HCT116 (cell line): ENCODE measurements around the gene CYB5D1. TPM values are rescaled to one million over a fixed set of nuclear protein-coding genes. Genes with fewer than 3 reads are reported as not detected.

Experiments used
- ATAC-seq: fragments of 200-7000 bp; cut with Tn5 transposase; 2 replicates; pipeline ENCODE4 v1.9.1; 2020; ENCODE audit warnings: mild to moderate bottlenecking, moderate library complexity
- BruUV-seq: library from RNA; stranded (reverse); fragments of 400-500 nt; replicated peaks from 2 replicates; lab custom pipeline; 2021; lab: Mats Ljungman, UMichigan
- CTCF ChIA-PET: fragments of 300-600 bp; sonication (Branson Sonifier 250); formaldehyde crosslinking; loops from one replicate; lab custom pipeline; 2021; ENCODE audit warnings: antibody characterized with exemption; lab: Charles Lee
- POLR2A ChIA-PET: fragments of 300-600, 350-600 bp; sonication (Branson Sonifier 250); formaldehyde crosslinking; loops from one replicate; lab custom pipeline; 2021; ENCODE audit warnings: antibody characterized with exemption; lab: Charles Lee
- RAD21 ChIA-PET, 2 experiments: fragments of 300-600 bp; sonication (Branson Sonifier 250); formaldehyde crosslinking; loops; one replicate each; lab custom pipeline; 2023; ENCODE audit warnings: low total read pairs in 2 of 2; ENCODE audit not compliant: uncharacterized antibody in 2 of 2, unreplicated experiment in 2 of 2, low non-redundant PET in 1 of 2; lab: Charles Lee
- DNase-seq: peaks from one replicate; pipeline ENCODE4 v3.0.0-alpha.2; 2010; ENCODE audit warnings: low read depth, low spot score
- H2AFZ ChIP-seq: fragments of 200-600 bp; shearing (Covaris generic), sonication (generic); 2 replicates; pipeline ENCODE4 v1.6.1; 2017; ENCODE audit warnings: low read depth, mixed run types, mixed read lengths, antibody characterized with exemption, low read length; ENCODE audit not compliant: poor library complexity, severe bottlenecking
- H3K27ac ChIP-seq: 2 replicates; pipeline ENCODE4 v1.5.1; 2012; ENCODE audit warnings: low read depth, low read length
- H3K27me3 ChIP-seq: fragments of 200-600 bp; sonication (generic); 2 replicates; pipeline ENCODE4 v1.6.1; 2016; ENCODE audit warnings: mixed run types, low read length, mixed read lengths; ENCODE audit not compliant: insufficient read depth
- H3K36me3 ChIP-seq, 2 experiments: fragments of 200-500 bp in 1 of 2; fragments of 200-600 bp in 1 of 2; sonication (Bioruptor generic) in 1 of 2; sonication (generic) in 1 of 2; 2 replicates each; pipeline versions ENCODE4 v1.5.1 to v1.6.1; 2014 to 2016; ENCODE audit warnings: low read length in 2 of 2, inconsistent platforms in 1 of 2, mixed read lengths in 1 of 2, mixed run types in 1 of 2; ENCODE audit not compliant: insufficient read depth in 2 of 2, control insufficient read depth in 1 of 2
- H3K4me1 ChIP-seq, 2 experiments: fragments of 200-600 bp in 1 of 2; sonication (generic) in 1 of 2; 2 replicates each; pipeline versions ENCODE4 v1.5.1 to v1.6.1; 2012 to 2017; ENCODE audit warnings: low read length in 2 of 2, inconsistent platforms in 1 of 2, mild to moderate bottlenecking in 1 of 2, mixed read lengths in 1 of 2, mixed run types in 1 of 2, moderate library complexity in 1 of 2; ENCODE audit not compliant: insufficient read depth in 2 of 2, control insufficient read depth in 1 of 2
- H3K4me2 ChIP-seq: fragments of 200-600 bp; sonication (generic); 2 replicates; pipeline ENCODE4 v1.6.1; 2017; ENCODE audit warnings: mixed run types, low read length, mixed read lengths
- H3K4me3 ChIP-seq, 2 experiments: fragments of 200-600 bp in 1 of 2; sonication (generic) in 1 of 2; replicated peaks in 1 of 2; 2 replicates each; pipeline ENCODE4 v1.5.1; 2011 to 2016; ENCODE audit warnings: low read length in 2 of 2, control low read depth in 1 of 2, low read depth in 1 of 2, mild to moderate bottlenecking in 1 of 2, mixed read lengths in 1 of 2, mixed run types in 1 of 2
- H3K79me2 ChIP-seq: fragments of 200-600 bp; sonication (generic); 2 replicates; pipeline ENCODE4 v1.6.1; 2017; ENCODE audit warnings: mild to moderate bottlenecking, mixed run types, low read length, moderate library complexity, mixed read lengths; ENCODE audit not compliant: insufficient read depth
- H3K9ac ChIP-seq: fragments of 200-600 bp; sonication (generic); 2 replicates; pipeline ENCODE4 v1.6.1; 2016; ENCODE audit warnings: low read length, mixed read lengths
- H3K9me2 ChIP-seq: fragments of 200-600 bp; sonication (generic), shearing (Covaris generic); 2 replicates; pipeline ENCODE4 v1.6.1; 2017; ENCODE audit warnings: mixed run types, mild to moderate bottlenecking, moderate library complexity; ENCODE audit not compliant: insufficient read depth
- H3K9me3 ChIP-seq, 2 experiments: fragments of 200-500 bp in 1 of 2; fragments of 200-600 bp in 1 of 2; sonication (Bioruptor generic) in 1 of 2; sonication (generic) in 1 of 2; 2 replicates each; pipeline ENCODE4 v1.6.1; 2014 to 2017; ENCODE audit warnings: low read length in 2 of 2, mixed read lengths in 2 of 2, inconsistent platforms in 1 of 2, low read depth in 1 of 2, mild to moderate bottlenecking in 1 of 2, mixed run types in 1 of 2, moderate library complexity in 1 of 2; ENCODE audit not compliant: control insufficient read depth in 1 of 2, insufficient read depth in 1 of 2
- H4K20me1 ChIP-seq: fragments of 200-600 bp; sonication (generic), shearing (Covaris generic); 2 replicates; pipeline ENCODE4 v1.6.1; 2017; ENCODE audit warnings: mixed run types, mild to moderate bottlenecking, moderate library complexity; ENCODE audit not compliant: insufficient read depth
- CBX3 ChIP-seq: IDR thresholded peaks from 2 replicates; pipeline ENCODE4 v1.6.1; 2012; ENCODE audit warnings: low read depth
- ELF1 ChIP-seq: IDR thresholded peaks from 2 replicates; pipeline ENCODE4 v1.6.1; 2012; ENCODE audit warnings: low read depth, borderline replicate concordance
- EZH2 ChIP-seq: fragments of 200-600 bp; sonication (generic); IDR thresholded peaks from 2 replicates; pipeline ENCODE4 v1.6.1; 2017; ENCODE audit warnings: antibody characterized with exemption, mixed run types
- EZH2phosphoT487 ChIP-seq: fragments of 200-600 bp; IDR thresholded peaks from 2 replicates; pipeline ENCODE4 v1.6.1; 2018; ENCODE audit warnings: antibody characterized with exemption, borderline replicate concordance
- POLR2A ChIP-seq: IDR thresholded peaks from 2 replicates; pipeline ENCODE4 v1.7.0; 2011; ENCODE audit warnings: borderline replicate concordance; ENCODE audit not compliant: insufficient read depth, insufficient read length; ENCODE audit errors: extremely low read depth
- RAD21 ChIP-seq: IDR thresholded peaks from 2 replicates; pipeline ENCODE4 v1.6.1; 2012; ENCODE audit warnings: low read depth, mild to moderate bottlenecking
- REST ChIP-seq: IDR thresholded peaks from 2 replicates; pipeline ENCODE4 v1.6.1; 2012; ENCODE audit warnings: low read depth
- SIN3A ChIP-seq: IDR thresholded peaks from 2 replicates; pipeline ENCODE4 v1.6.1; 2012; ENCODE audit warnings: low read depth
- SP1 ChIP-seq: IDR thresholded peaks from 2 replicates; pipeline ENCODE4 v1.6.1; 2012; ENCODE audit warnings: low read depth
- SRF ChIP-seq: IDR thresholded peaks from 2 replicates; pipeline ENCODE4 v1.6.1; 2012; ENCODE audit warnings: low read depth
- YY1 ChIP-seq: IDR thresholded peaks from 2 replicates; pipeline ENCODE4 v1.6.1; 2011; ENCODE audit warnings: low read length, low read depth, moderate library complexity, mild to moderate bottlenecking; ENCODE audit not compliant: insufficient replicate concordance; ENCODE audit errors: extremely low read depth
- ZFX ChIP-seq: fragments of 450-650 bp; IDR thresholded peaks from 2 replicates; pipeline ENCODE4 v1.6.1; 2017
- ZNF274 ChIP-seq: fragments of 200-500 bp; sonication (Bioruptor generic); IDR thresholded peaks from 2 replicates; pipeline ENCODE4 v1.6.1; 2014; ENCODE audit warnings: mild to moderate bottlenecking, low read depth, low read length, inconsistent platforms
- intact Hi-C: fragments of 100-400 bp; cut with micrococcal nuclease; formaldehyde crosslinking; loops from 2 replicates; pipeline ENCODE4 v1.10.0; 2022
- total RNA-seq: library from RNA; stranded (reverse); gene quantifications from one replicate; pipeline ENCODE4 v1.2.1, GENCODE V29; 2021; ENCODE audit not compliant: unreplicated experiment
- TF ChIP-seq, protein P1 (sequence below), 3 experiments: fragments of 200-600 bp in 1 of 3; sonication (generic) in 1 of 3; IDR thresholded peaks in 2 of 3; conservative IDR thresholded peaks in 1 of 3; 2 replicates each; pipeline ENCODE4 v1.5.1; 2012 to 2017; ENCODE audit warnings: low read depth in 2 of 3, low read length in 2 of 3, antibody characterized with exemption in 1 of 3, borderline replicate concordance in 1 of 3, control low read depth in 1 of 3, mild to moderate bottlenecking in 1 of 3, mixed read lengths in 1 of 3, mixed run types in 1 of 3, moderate library complexity in 1 of 3; ENCODE audit not compliant: insufficient read depth in 1 of 3
- TF ChIP-seq, protein P2 (sequence below): IDR thresholded peaks from 2 replicates; pipeline ENCODE4 v1.6.1; 2012

Gene CYB5D1
- total RNA-seq, 1 experiment from 2014 or later, result 21.5 TPM

DNA sequence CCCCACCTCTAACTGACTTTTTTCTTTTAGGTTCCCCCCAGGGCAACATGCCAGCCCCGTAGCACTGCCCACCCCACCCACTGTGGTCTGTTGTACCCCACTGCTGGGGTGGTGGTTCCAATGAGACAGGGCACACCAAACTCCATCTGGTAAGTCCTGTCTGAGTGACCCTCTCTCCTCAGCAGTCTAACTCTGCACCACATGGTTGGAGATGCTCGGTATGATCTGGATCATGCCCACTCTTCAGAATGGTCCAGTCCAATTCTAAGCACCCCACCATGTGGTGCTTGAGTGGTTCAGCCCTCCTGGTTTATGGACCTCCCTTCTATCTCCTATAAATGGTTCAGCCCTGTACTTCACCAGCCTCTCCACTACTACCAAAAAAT lies 17.9 kb upstream of the CYB5D1 start:
- Histone ChIP-seq H3K9me3 (no peaks in the 10 kb centered on the region), H3K4me1 (peaks cover 35 to 67% of the 10 kb centered on the region in 2 experiments), H3K27me3 (no peaks in the 10 kb centered on the region), H3K27ac (peak overlapping the region; percentile 97; the same call in 1 of the 2 replicates), H3K9ac (peak overlapping the region; percentile 99; the same call in 1 of the 2 replicates), H3K36me3 (peaks cover 0 to 3% of the 10 kb centered on the region in 2 experiments; a peak in 1 of 4 replicates), H3K4me3 (no peak overlapping the region), H3K79me2 (peaks cover 49% of the 10 kb centered on the region), H4K20me1 (no peaks in the 10 kb centered on the region), H2AFZ (no peak overlapping the region), H3K4me2 (peak overlapping the region; percentile 99), H3K9me2 (no peaks in the 10 kb centered on the region)
- TF ChIP-seq YY1, result no peak
- no peak for DNase-seq
- CTCF ChIA-PET, result no interaction called here
- POLR2A ChIA-PET, result interaction anchor here (3.9 kb wide), 1 partner anchor 11 kb away, joined by 11 read pairs; no protein-coding TSS in a partner anchor
- ATAC-seq, result no peak
- BruUV-seq, result no TSS peak
- RAD21 ChIA-PET, result no interaction called here
- intact Hi-C loops, result loop anchor here (5.0 kb wide), 2 partner anchors 98 to 258 kb away; partner anchors contain the start of gene MPDU1

DNA sequence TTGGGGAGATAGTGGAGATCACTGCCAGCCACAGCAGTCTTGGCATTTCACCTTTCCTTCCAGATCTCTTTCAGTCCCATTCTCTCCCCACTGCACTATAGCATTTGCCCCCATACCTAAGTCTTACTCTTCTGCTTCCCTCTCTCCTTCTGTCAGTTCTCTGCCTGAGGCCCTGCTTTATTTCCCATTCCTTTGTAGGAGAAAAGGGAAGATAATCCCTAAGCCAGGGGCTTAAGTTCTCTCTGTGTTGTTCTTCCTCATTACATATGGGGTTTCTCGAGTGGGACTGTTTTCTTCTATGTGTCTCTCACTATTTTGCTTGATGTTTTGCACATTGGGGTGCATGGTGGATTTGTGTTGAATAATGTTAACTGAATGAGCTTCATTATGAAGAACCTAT lies 17.4 kb upstream of the CYB5D1 start:
- peaks cover 38 to 68% of the 10 kb centered on the region in 2 experiments for H3K4me1 ChIP-seq
- H3K4me2 ChIP-seq, result peak overlapping the region; percentile 99
- no peaks in the 10 kb centered on the region for H3K9me2 ChIP-seq
- intact Hi-C loops, result loop anchor here (5.0 kb wide), 1 partner anchor 98 kb away; no protein-coding TSS in a partner anchor
- peaks cover 55% of the 10 kb centered on the region for H3K79me2 ChIP-seq
- no peak overlapping the region for H2AFZ ChIP-seq
- H3K27ac ChIP-seq, result peak overlapping the region; percentile 97; the same call in 1 of the 2 replicates
- CTCF ChIA-PET, result interaction anchor here (1.0 kb wide), 1 partner anchor 17 kb away, joined by 3 read pairs; the partner anchor contains the start of gene NAA38
- H3K36me3 ChIP-seq, result peaks cover 0 to 3% of the 10 kb centered on the region in 2 experiments; a peak in 2 of 4 replicates
- peak overlapping the region; percentile 99 for H3K9ac ChIP-seq
- no peaks in the 10 kb centered on the region for H4K20me1 ChIP-seq
- POLR2A ChIA-PET, result interaction anchor here (3.9 kb wide), 1 partner anchor 11 kb away, joined by 11 read pairs; no protein-coding TSS in a partner anchor
- RAD21 ChIA-PET, result no interaction called here
- TSS peak; percentile 5 for BruUV-seq
- peak overlapping the region; percentile 92 to 94; a peak in 2 of 4 replicates for H3K4me3 ChIP-seq
- DNase-seq (no peak), ATAC-seq (no peak)
- no peaks in the 10 kb centered on the region for H3K9me3 ChIP-seq
- no peaks in the 10 kb centered on the region for H3K27me3 ChIP-seq
- TF ChIP-seq EZH2, result no peak
- TF ChIP-seq RAD21, result no peak
- no peak for TF ChIP-seq ZNF274
- TF ChIP-seq, protein P1, sequence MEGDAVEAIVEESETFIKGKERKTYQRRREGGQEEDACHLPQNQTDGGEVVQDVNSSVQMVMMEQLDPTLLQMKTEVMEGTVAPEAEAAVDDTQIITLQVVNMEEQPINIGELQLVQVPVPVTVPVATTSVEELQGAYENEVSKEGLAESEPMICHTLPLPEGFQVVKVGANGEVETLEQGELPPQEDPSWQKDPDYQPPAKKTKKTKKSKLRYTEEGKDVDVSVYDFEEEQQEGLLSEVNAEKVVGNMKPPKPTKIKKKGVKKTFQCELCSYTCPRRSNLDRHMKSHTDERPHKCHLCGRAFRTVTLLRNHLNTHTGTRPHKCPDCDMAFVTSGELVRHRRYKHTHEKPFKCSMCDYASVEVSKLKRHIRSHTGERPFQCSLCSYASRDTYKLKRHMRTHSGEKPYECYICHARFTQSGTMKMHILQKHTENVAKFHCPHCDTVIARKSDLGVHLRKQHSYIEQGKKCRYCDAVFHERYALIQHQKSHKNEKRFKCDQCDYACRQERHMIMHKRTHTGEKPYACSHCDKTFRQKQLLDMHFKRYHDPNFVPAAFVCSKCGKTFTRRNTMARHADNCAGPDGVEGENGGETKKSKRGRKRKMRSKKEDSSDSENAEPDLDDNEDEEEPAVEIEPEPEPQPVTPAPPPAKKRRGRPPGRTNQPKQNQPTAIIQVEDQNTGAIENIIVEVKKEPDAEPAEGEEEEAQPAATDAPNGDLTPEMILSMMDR (IDR thresholded peaks at IDR 0.05 in 2 of 3, conservative IDR thresholded peaks at IDR 0.05 in 1 of 3; ENCODE audit: borderline replicate concordance in 1 of 3, insufficient read depth in 1 of 3, low read depth in 2 of 3, low read length in 2 of 3), result no peak
- no peak for TF ChIP-seq ELF1
- TF ChIP-seq CBX3, result no peak
- no peak for TF ChIP-seq REST
- no peak for TF ChIP-seq YY1
- no peak for TF ChIP-seq SIN3A
- TF ChIP-seq, protein P2, sequence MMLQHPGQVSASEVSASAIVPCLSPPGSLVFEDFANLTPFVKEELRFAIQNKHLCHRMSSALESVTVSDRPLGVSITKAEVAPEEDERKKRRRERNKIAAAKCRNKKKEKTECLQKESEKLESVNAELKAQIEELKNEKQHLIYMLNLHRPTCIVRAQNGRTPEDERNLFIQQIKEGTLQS, result no peak
- TF ChIP-seq SRF, result no peak
- no peak for TF ChIP-seq POLR2A
- no peak for TF ChIP-seq ZFX
- no peak for TF ChIP-seq EZH2phosphoT487
- TF ChIP-seq SP1, result no peak
